Measurements from ENCODE around the gene KHDRBS2. TPM values are rescaled to one million over a fixed set of nuclear protein-coding genes. Genes with fewer than 3 reads are reported as not detected.

The KHDRBS2 gene
- polyA plus RNA-seq, 1 donor (not counting 4 experiments of a cell fraction or from before 2014, with no cell fraction given): not detected

- no peak overlapping the region for H3K4me2 ChIP-seq (ENCODE audit: control insufficient read depth, extremely low read depth, insufficient read depth, low read depth, low read length)
- H3K9me3 ChIP-seq (ENCODE audit: control insufficient read depth, low read depth, low read length): peaks cover 1% of the 10 kb centered on the region
- no peak overlapping the region for H3K27ac ChIP-seq (ENCODE audit: control insufficient read depth, insufficient read depth, low read length)
- H3K79me2 ChIP-seq (ENCODE audit: control insufficient read depth, insufficient read depth, low read length): no peaks in the 10 kb centered on the region
- H3K4me1 ChIP-seq (ENCODE audit: control insufficient read depth, extremely low read depth, insufficient read depth, low read length): no peaks in the 10 kb centered on the region
- no peaks in the 10 kb centered on the region for H3K36me3 ChIP-seq (ENCODE audit: control insufficient read depth in 2 of 2, extremely low read depth in 1 of 2, insufficient read depth in 2 of 2, low read length in 2 of 2)
- no peak for TF ChIP-seq EZH2 (IDR thresholded peaks at IDR 0.05; ENCODE audit: low read length)
- TF ChIP-seq CTCF (optimal IDR thresholded peaks at IDR 0.05 in 1 of 3, IDR thresholded peaks at IDR 0.05 in 1 of 3, conservative IDR thresholded peaks at IDR 0.05 in 1 of 3; ENCODE audit: extremely low read depth in 1 of 3, insufficient read depth in 2 of 3, low read length in 3 of 3): no peak
- H3K9me1 ChIP-seq (ENCODE audit: control insufficient read depth, extremely low read depth, insufficient read depth, low read length): no peaks in the 10 kb centered on the region
- H2AFZ ChIP-seq (ENCODE audit: control insufficient read depth, low read length): no peak overlapping the region
- DNase-seq (ENCODE audit: low read depth, low spot score) (no peak), FAIRE-seq (no peak)
- H4K20me1 ChIP-seq (ENCODE audit: control insufficient read depth, extremely low read depth, insufficient read depth, low read length): no peaks in the 10 kb centered on the region
- dilution Hi-C loops (cut with MboI; ENCODE audit: extremely low pct_ligation_motif_present, low sequenced_read_pairs): no loop called here
- H3K4me3 ChIP-seq (ENCODE audit: control insufficient read depth in 2 of 3, extremely low read depth in 1 of 3, insufficient read depth in 2 of 3, low read depth in 1 of 3, low read length in 3 of 3): no peak overlapping the region
- H3K9ac ChIP-seq (ENCODE audit: control insufficient read depth, extremely low read depth, insufficient read depth, low read length): no peak overlapping the region
- H3K27me3 ChIP-seq (ENCODE audit: control insufficient read depth, extremely low read depth, insufficient read depth, low read length): no peaks in the 10 kb centered on the region
Observed at GRCh38 chr6:62202078-62202477, 83.9 kb downstream of the KHDRBS2 start.

- H3K36me3 ChIP-seq (ENCODE audit: control insufficient read depth in 2 of 2, extremely low read depth in 1 of 2, insufficient read depth in 2 of 2, low read length in 2 of 2): no peaks in the 10 kb centered on the region
- TF ChIP-seq EZH2 (IDR thresholded peaks at IDR 0.05; ENCODE audit: low read length): no peak
- no peak for TF ChIP-seq CTCF (optimal IDR thresholded peaks at IDR 0.05 in 1 of 3, IDR thresholded peaks at IDR 0.05 in 1 of 3, conservative IDR thresholded peaks at IDR 0.05 in 1 of 3; ENCODE audit: extremely low read depth in 1 of 3, insufficient read depth in 2 of 3, low read length in 3 of 3)
- H2AFZ ChIP-seq (ENCODE audit: control insufficient read depth, low read length): no peak overlapping the region
- H3K9ac ChIP-seq (ENCODE audit: control insufficient read depth, extremely low read depth, insufficient read depth, low read length): no peak overlapping the region
- H3K27ac ChIP-seq (ENCODE audit: control insufficient read depth, insufficient read depth, low read length): no peak overlapping the region
- H3K4me1 ChIP-seq (ENCODE audit: control insufficient read depth, extremely low read depth, insufficient read depth, low read length): no peaks in the 10 kb centered on the region
- H3K27me3 ChIP-seq (ENCODE audit: control insufficient read depth, extremely low read depth, insufficient read depth, low read length): no peaks in the 10 kb centered on the region
- H3K4me3 ChIP-seq (ENCODE audit: control insufficient read depth in 2 of 3, extremely low read depth in 1 of 3, insufficient read depth in 2 of 3, low read depth in 1 of 3, low read length in 3 of 3): no peak overlapping the region
- no peaks in the 10 kb centered on the region for H4K20me1 ChIP-seq (ENCODE audit: control insufficient read depth, extremely low read depth, insufficient read depth, low read length)
- dilution Hi-C loops (cut with MboI; ENCODE audit: extremely low pct_ligation_motif_present, low sequenced_read_pairs): no loop called here
- DNase-seq (ENCODE audit: low read depth, low spot score) (no peak), FAIRE-seq (no peak)
- peaks cover 2% of the 10 kb centered on the region for H3K9me3 ChIP-seq (ENCODE audit: control insufficient read depth, low read depth, low read length)
- no peaks in the 10 kb centered on the region for H3K9me1 ChIP-seq (ENCODE audit: control insufficient read depth, extremely low read depth, insufficient read depth, low read length)
- H3K4me2 ChIP-seq (ENCODE audit: control insufficient read depth, extremely low read depth, insufficient read depth, low read depth, low read length): no peak overlapping the region
- H3K79me2 ChIP-seq (ENCODE audit: control insufficient read depth, insufficient read depth, low read length): no peaks in the 10 kb centered on the region
Observed at GRCh38 chr6:62192593-62192992, 93.4 kb downstream of the KHDRBS2 start.
